Colon (tissue), 2 donors: Measurements from ENCODE around the gene TBX1.

Experiments used
- FAIRE-seq: peaks from 2 replicates; lab custom pipeline; 2012; peaks lifted over from hg19 to GRCh38; lab: Jason Lieb, UNC
- donor health status: control.
- donor health status: control.

Gene TBX1

GRCh38 chr22:19738664-19739447 is 21.7 kb upstream of the TBX1 start:
- FAIRE-seq, result no peak

DNA sequence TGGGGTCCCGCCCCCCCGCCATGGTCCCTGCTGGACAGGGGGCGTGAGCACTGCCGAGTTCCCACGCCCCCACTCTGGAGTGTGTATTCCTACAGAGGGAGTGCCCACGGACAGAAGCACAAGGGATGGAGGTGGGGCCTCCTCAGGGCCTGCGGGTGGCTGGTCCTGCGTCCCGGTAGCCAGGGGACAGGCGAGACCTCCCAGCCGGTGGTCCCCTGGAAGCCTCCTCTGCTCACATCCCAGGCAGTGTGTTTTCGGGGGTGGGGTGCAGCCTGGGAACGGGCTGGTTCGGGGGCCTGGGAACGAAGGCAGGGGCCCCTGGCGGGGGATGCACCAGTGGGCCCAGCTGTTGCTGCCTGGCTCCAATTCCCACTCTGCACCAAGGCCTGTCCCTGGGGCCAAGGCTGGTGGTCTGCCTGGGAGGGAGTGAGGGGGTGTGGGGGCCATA is 21.1 kb upstream of the TBX1 start:
- no peak for FAIRE-seq

GRCh38 chr22:19739911-19740449 is 20.6 kb upstream of the TBX1 start:
- FAIRE-seq, result no peak

- no peak for FAIRE-seq
Observed at GRCh38 chr22:19740586-19740985, 20.0 kb upstream of the TBX1 start.

DNA sequence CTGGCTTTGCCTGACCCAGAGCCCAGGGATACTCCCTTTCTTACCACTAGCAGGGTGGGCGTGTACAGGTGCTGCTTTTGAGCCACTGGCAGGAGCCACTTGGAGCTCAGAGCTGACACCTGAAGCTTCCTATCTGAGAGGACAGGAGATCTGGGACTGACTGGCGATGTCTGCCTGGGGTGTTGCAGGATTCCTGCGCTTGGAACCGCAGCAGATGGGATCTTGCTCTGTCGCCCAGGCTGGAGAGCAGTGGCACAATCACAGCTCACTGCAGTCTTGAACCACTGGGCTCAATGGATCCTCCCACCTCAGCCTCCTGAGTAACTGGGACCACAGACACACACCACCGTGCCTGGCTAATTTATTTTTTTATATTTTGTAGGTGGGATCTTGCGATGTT is 19.5 kb upstream of the TBX1 start:
- FAIRE-seq, result no peak

DNA sequence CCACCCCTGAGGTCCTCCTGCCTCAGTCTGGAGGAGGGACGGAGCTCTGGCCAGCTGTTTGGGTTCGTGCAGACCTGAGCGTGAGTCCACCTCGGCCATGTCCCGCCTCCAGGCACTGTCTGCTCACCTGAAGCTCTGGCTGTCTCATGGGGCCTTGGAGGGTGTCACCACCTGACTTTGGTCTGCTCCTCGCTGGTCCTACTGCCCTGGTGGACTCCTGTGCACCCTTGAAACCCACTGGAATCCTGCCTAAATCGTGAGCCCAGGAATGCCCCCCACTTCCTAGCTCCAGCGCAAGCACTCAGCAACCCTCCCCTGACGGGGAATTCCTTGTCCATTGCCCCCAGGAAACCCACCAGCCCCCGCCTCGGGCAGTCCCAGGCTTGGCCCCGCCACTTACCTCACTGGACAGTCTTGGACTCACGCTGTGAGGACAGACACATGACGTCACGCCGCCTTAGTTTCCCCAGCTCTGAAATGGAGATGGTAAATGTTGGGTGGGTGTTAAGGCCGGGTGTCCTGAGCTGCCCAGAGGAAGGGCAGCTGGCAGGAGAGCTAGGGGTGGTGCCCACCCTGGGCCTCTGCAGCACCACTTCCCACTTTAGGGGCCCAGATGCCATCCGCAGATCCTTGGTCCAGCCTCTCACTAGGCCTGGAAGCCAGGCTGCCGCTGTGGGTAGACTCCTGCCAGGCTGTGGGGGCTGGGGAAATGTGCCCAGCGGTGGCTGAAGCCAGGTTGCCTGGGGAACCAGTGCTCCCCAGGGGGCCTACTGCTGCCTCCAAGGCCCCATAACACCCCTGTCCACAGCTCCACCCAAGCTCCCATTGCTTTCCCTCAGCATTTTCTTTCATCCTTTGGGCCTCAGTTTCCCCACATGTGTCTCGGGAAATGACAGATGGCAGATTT is 18.2 kb upstream of the TBX1 start:
- FAIRE-seq, result no peak

DNA sequence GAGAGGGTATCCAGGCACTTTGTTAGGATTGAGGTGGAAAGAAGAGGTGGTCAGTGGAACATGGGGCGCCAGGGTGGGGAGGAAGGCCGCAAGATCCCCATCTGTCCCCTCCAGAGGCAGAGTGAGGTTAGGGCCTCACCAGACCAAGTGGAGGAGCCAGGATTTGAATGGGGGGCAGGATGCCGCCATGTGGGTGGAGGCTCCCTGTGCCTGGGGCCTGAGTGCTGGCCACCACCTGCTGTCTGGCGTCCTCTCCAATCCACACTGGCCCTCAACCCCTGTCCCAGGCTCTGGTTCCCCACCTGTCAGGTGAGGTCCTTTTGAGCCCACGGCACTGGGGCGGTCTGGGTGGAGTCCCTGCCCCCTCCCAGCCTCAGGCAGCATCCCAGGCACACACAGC is 17.5 kb upstream of the TBX1 start:
- no peak for FAIRE-seq

DNA sequence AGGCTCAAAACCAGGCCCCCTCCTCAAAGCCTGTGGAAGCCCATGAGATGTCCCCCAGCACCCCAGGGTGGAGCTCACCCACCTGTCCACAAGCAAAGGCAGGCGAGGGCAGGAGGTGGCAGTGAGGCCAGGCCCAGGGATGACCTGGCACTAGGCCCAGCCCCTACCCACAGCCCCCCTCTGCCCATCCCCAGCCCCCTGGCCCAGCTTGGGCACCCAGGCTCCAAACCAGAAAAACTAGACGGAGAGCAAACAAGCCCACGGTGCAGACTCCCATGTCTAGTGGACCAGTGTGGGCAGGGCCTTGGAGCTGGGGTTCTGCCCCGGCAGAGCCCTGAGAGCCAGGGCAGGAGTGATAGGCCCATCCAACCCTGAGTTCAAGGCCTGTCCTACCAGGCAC is 16.9 kb upstream of the TBX1 start:
- FAIRE-seq, result no peak

DNA sequence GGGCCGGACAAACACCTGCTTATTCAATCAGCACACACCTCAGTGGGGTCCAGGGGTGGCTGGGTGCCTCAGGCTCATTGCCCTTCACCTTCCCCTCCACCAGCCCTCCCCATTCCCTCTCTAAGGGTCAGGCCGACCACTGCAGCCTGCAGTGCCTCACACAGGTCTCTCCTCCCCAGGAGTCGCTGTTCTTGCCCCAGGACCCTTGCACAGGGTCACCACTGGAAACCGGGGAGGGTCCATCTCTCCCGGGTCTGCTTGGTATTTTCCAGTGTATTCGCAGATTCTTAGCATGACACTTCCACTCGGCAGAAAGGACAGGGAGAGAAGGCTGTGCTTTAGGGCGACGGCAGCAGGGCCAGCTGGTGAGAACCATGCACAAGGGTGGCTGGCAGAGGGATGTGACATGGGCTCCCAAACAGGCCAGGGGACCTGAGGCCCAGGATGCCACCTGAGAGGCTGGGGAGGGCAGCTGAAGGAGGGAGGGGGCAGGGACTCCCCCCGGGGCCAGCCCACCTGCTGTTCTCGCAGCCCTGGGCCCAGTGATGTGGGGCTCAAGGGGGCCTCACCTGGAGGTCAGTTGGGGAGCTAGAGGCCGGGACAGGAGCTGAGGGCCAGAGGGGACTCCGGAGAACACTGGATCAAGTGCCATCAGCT is 16.1 kb upstream of the TBX1 start:
- FAIRE-seq, result no peak

DNA sequence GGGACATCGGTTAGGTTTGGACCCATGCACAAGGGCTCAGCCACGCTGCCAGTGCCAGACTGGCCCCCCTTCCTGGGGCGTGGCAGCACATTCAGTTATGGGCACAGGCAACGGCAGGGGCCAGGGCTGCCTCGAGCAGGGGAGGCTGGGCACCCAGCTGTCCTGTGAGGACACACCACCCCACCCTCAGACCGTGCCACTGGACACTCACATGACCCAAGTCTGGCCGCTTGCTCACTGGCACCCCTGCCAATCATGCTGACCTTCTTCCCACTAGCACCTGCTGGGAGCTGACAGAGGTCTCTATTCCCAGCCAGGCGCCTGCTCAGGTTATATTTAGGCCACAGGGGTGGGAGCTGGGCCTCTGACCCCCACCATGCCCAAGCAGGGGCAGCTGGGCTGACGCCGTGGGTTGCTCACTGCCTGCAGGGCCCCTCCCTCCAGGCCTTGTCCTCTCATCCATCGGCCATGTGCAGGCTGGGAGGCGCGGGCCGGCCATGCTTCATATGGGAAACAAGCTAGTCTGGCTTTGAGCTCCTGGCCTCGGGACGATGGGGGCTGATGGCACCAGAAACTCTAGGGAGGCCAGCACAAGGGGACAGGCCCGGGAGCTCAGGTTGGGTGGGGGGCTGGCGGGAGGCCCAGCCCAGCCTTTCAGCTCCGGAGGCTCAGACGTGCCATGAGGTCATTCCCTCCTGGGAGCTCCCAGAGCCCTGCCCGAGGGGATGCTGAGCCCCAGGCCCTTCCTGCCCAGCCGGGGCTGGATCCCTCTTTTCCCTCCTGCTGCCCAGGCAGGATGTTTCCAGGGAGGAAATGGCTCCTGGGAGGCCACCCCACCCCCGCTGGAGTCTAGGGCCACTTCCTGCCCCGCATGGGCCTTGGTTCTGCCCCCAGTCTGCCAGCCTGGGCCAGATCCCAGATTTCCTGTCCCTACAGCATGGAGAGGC is 15.2 kb upstream of the TBX1 start:
- FAIRE-seq, result no peak

GRCh38 chr22:19746726-19747125 is 13.9 kb upstream of the TBX1 start:
- no peak for FAIRE-seq

GRCh38 chr22:19747551-19747950 is 13.0 kb upstream of the TBX1 start:
- FAIRE-seq, result no peak

GRCh38 chr22:19748139-19748538 is 12.4 kb upstream of the TBX1 start:
- FAIRE-seq, result no peak

GRCh38 chr22:19748991-19749664 is 11.4 kb upstream of the TBX1 start:
- FAIRE-seq, result no peak

GRCh38 chr22:19749876-19750275 is 10.7 kb upstream of the TBX1 start:
- FAIRE-seq, result no peak

DNA sequence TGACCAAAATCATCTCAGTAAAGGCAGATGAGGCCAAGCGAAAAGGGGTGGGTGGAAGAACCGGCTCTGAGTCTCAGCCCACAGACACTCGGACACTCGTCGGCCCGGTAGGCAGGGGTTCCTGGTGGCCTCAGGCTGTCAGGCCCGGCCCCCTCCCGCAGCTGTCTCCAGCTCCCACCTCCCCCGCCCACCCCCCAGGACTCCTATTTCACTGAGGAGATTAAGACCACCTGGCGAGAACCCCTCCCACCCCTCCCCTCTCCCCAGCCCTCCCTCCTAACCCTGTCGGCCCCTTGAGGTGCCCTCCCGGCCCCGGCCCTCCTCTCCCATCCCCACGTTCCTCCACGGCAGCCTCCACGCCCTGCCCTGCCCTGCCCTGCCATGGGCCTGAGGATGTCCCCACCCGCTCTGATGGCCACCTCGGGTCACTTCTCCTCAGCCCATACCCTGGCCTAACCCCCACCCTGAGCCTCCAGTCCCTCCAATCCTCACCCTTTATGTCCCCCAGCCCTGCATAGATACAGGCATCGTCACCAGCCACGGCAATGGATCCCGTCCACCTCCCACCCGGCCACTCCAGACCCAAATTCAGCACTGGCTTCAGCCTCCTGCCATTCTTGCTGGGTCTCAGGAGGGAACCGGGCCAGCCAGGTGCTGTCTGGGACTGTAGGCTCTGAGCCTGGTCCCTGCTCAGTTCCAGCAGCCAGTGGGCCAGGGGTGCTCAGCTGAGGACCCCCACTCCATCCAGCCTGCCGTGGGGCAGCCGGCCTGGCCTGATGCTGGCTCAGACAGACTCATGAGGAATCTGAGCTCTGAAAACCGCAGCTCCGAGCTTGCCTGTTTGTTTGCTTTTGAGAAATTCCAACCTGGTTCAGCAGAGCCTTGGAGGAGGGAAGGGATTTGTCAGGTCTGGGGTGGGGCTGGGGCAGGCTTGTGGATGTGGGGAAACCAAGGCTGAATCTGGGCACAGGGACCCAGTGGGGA is 9.8 kb upstream of the TBX1 start:
- no peak for FAIRE-seq

DNA sequence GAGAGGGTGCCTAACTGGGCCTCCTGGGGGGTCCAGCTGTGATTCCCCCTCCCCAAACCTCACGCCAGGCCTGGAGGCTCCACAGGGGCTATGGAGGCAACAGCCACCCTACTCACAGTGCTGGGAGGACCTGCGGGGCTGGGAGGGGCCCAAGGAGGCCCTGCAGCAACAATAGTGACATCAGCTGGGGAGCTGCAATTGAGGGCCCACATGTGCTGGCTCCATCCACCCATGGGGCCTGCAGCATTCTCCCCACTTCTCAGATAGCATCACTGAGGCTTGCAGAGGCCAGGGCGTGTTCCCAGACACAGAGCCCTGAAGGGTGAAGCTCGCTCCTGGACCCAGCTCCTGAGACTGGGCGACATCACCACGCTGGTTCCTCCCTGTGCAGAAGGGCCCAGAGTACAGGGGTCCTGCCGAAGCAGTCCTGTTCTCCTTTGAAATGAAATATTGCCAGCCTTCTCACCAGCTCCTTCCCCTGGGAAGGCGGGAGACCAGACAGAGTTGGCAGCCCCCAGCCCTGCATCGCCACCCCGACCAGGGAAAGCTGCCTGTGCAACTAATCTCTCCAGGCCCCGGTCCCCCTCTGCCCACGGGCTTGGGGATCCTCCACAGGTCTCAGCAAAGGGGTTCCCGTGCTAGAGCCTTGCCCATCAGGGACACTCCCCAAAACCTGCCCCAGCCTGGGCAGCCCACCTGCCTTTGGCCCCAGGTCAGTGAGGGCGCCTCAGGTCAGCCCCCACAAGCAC is 8.9 kb upstream of the TBX1 start:
- FAIRE-seq, result no peak

DNA sequence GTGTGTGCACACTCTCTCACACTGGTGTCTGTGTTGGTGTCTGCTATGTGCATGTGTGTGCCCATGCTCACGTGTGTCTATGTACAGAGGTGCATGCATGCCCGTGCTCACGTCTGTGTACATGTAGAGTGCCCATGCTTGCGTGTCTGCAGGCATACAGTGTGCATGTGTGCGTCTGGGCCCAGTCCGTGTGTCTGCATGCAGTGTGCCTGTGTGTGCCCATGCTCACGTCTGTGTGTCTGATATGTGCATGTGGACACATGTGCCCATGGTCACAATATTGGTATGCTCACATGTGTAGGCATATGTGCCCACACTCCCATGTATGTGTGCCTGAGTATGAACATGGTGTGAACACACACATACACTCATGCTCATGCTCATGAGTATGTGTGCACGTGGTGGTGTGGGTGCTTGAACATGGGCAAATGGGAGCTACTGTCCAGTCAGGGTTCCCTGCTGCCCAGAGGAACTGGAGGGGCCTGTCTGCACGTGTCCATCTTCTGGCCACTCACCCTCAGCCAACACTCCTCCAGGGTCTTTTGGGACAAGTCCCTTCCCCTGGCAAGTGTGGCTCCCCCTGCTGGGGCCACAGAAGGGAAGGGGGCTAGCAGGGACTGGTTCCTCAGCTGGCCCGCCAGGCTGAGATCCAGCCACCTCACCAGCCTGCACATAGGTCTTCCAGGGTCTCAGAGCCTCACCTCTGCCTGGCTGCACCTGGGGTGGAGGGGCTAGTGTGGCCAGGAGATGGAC is 7.3 kb upstream of the TBX1 start:
- FAIRE-seq, result no peak
